Keratinocyte (primary cell): Measurements from ENCODE around the gene USP30. TPM values are rescaled to one million over a fixed set of nuclear protein-coding genes. Genes with fewer than 3 reads are reported as not detected.

Experiments
- DNase-seq: peaks from one replicate; pipeline ENCODE4 v3.0.0-alpha.2; 2011; ENCODE audit warnings: low read depth, missing footprints, low spot score
- FAIRE-seq: peaks from 2 replicates; lab custom pipeline; 2011; peaks lifted over from hg19 to GRCh38; lab: Jason Lieb, UNC
- H2AFZ ChIP-seq: 2 replicates; pipeline ENCODE4 v1.6.0; 2012; ENCODE audit warnings: low read length, control low read depth, inconsistent platforms; ENCODE audit not compliant: control insufficient read depth
- H3K27ac ChIP-seq: 2 replicates; pipeline ENCODE4 v1.5.1; 2011; ENCODE audit warnings: low read length; ENCODE audit not compliant: control insufficient read depth, insufficient read depth
- H3K27me3 ChIP-seq: 3 replicates; pipeline ENCODE4 v1.6.0; 2011; ENCODE audit warnings: low read length; ENCODE audit not compliant: control insufficient read depth, insufficient read depth; ENCODE audit errors: extremely low read depth
- H3K36me3 ChIP-seq, 2 experiments: 2 replicates in 1 of 2; 3 replicates in 1 of 2; pipeline ENCODE4 v1.5.1; 2011; ENCODE audit warnings: low read length in 2 of 2, mild to moderate bottlenecking in 1 of 2; ENCODE audit not compliant: control insufficient read depth in 2 of 2, insufficient read depth in 2 of 2; ENCODE audit errors: extremely low read depth in 1 of 2
- H3K4me1 ChIP-seq: 3 replicates; pipeline ENCODE4 v1.5.1; 2011; ENCODE audit warnings: low read length; ENCODE audit not compliant: control insufficient read depth, insufficient read depth; ENCODE audit errors: extremely low read depth
- H3K4me2 ChIP-seq: 3 replicates; pipeline ENCODE4 v1.6.0; 2011; ENCODE audit warnings: low read depth, low read length; ENCODE audit not compliant: control insufficient read depth, insufficient read depth; ENCODE audit errors: extremely low read depth
- H3K4me3 ChIP-seq, 3 experiments: fragments of 200-600 bp in 1 of 3; sonication (generic) in 1 of 3; 2 replicates in 2 of 3; 3 replicates in 1 of 3; pipeline ENCODE4 v1.5.1; 2011 to 2016; ENCODE audit warnings: low read length in 3 of 3, mild to moderate bottlenecking in 3 of 3, control low read depth in 2 of 3, inconsistent platforms in 1 of 3, low read depth in 1 of 3, mixed read lengths in 1 of 3, mixed run types in 1 of 3, moderate library complexity in 1 of 3; ENCODE audit not compliant: control insufficient read depth in 2 of 3, insufficient read depth in 2 of 3; ENCODE audit errors: extremely low read depth in 1 of 3
- H3K79me2 ChIP-seq: 2 replicates; pipeline ENCODE4 v1.6.0; 2012; ENCODE audit warnings: low read length; ENCODE audit not compliant: control insufficient read depth, insufficient read depth
- H3K9ac ChIP-seq: 3 replicates; pipeline ENCODE4 v1.6.0; 2011; ENCODE audit warnings: low read length; ENCODE audit not compliant: control insufficient read depth, insufficient read depth; ENCODE audit errors: extremely low read depth
- H3K9me1 ChIP-seq: 3 replicates; pipeline ENCODE4 v1.6.0; 2011; ENCODE audit warnings: low read length; ENCODE audit not compliant: control insufficient read depth, insufficient read depth; ENCODE audit errors: extremely low read depth
- H3K9me3 ChIP-seq: 2 replicates; pipeline ENCODE4 v1.5.1; 2012; ENCODE audit warnings: low read depth, low read length; ENCODE audit not compliant: control insufficient read depth
- H4K20me1 ChIP-seq: 3 replicates; pipeline ENCODE4 v1.6.0; 2011; ENCODE audit warnings: low read length; ENCODE audit not compliant: control insufficient read depth, insufficient read depth; ENCODE audit errors: extremely low read depth
- EZH2 ChIP-seq: IDR thresholded peaks from one replicate; pipeline ENCODE4 v1.6.1; 2012; ENCODE audit warnings: inconsistent platforms, mild to moderate bottlenecking, low read length, moderate library complexity
- dilution Hi-C: fragments of 300-500 bp; cut with MboI; formaldehyde crosslinking; loops from one replicate; pipeline ENCODE4 v1.7.0; 2020; ENCODE audit warnings: low sequenced_read_pairs; ENCODE audit not compliant: extremely low pct_ligation_motif_present
- polyA plus RNA-seq, 5 experiments: library from polyadenylated mRNA; depleted of rRNA in 3 of 5; stranded (reverse) in 3 of 5; stranded (forward) in 1 of 5; unstranded in 1 of 5; fragments of >200 nt; gene quantifications; 1 replicate in 1 of 5; 2 replicates in 3 of 5; 3 replicates in 1 of 5; pipeline versions ENCODE4 v1.2.1 to v1.2.3, GENCODE V29; 2011 to 2012; ENCODE audit warnings: missing spikeins in 2 of 5, low read depth in 1 of 5, low replicate concordance in 1 of 5
- TF ChIP-seq, protein P1 (sequence below), 3 experiments: IDR thresholded peaks in 1 of 3; conservative IDR thresholded peaks in 1 of 3; optimal IDR thresholded peaks in 1 of 3; 2 replicates in 2 of 3; 3 replicates in 1 of 3; pipeline versions ENCODE3 to v1.5.1; 2011; ENCODE audit warnings: low read length in 3 of 3, mild to moderate bottlenecking in 3 of 3, moderate library complexity in 2 of 3, control low read depth in 1 of 3, inconsistent platforms in 1 of 3; ENCODE audit not compliant: insufficient read depth in 2 of 3; ENCODE audit errors: extremely low read depth in 1 of 3

Gene USP30
- polyA plus RNA-seq, 1 donor (not counting 4 experiments of a cell fraction or from before 2014, with no cell fraction given), result 10.0 TPM

DNA sequence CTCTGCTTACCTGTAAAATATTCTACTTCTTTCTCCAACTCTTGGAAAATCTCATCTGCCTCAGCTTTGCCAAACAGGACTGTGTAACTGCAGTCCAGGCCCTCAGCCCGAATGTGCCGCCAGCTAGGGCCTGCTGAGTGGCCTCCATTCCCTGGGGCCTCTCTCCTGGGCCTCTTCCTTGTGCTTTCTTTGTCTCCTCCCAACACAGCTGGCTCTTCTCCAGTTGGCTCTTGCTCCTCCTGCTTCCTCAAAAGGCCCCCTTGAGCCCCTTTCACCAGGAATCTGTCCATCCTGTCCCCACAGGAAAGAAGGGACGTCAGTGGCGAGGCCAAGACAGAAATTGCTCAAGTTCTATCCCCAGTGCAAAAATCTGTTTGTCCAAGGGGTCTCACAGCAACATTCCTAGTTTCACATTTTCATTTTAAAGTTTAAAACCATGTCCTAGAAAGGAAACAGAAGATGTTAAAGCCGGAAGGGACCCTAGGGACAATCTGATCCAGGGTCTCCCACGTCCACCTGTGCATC is 40.2 kb downstream of the USP30 start:
- Histone ChIP-seq H3K36me3 (peaks cover 4 to 5% of the 10 kb centered on the region in 2 experiments), H3K27me3 (no peaks in the 10 kb centered on the region), H3K79me2 (peaks cover 16% of the 10 kb centered on the region), H3K9ac (peak overlapping the region; percentile 82), H3K9me3 (no peaks in the 10 kb centered on the region), H2AFZ (peak overlapping the region; percentile 91), H3K4me3 (peak overlapping the region; percentile 50 to 91 (median 87)), H4K20me1 (no peaks in the 10 kb centered on the region), H3K4me2 (peak overlapping the region; percentile 95), H3K4me1 (peaks cover 12% of the 10 kb centered on the region), H3K9me1 (no peaks in the 10 kb centered on the region), H3K27ac (peak overlapping the region; percentile 82)
- FAIRE-seq (no peak), DNase-seq (no peak)
- TF ChIP-seq, protein P1, sequence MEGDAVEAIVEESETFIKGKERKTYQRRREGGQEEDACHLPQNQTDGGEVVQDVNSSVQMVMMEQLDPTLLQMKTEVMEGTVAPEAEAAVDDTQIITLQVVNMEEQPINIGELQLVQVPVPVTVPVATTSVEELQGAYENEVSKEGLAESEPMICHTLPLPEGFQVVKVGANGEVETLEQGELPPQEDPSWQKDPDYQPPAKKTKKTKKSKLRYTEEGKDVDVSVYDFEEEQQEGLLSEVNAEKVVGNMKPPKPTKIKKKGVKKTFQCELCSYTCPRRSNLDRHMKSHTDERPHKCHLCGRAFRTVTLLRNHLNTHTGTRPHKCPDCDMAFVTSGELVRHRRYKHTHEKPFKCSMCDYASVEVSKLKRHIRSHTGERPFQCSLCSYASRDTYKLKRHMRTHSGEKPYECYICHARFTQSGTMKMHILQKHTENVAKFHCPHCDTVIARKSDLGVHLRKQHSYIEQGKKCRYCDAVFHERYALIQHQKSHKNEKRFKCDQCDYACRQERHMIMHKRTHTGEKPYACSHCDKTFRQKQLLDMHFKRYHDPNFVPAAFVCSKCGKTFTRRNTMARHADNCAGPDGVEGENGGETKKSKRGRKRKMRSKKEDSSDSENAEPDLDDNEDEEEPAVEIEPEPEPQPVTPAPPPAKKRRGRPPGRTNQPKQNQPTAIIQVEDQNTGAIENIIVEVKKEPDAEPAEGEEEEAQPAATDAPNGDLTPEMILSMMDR (optimal IDR thresholded peaks at IDR 0.05 in 1 of 3, IDR thresholded peaks at IDR 0.05 in 1 of 3, conservative IDR thresholded peaks at IDR 0.05 in 1 of 3; ENCODE audit: extremely low read depth in 1 of 3, insufficient read depth in 2 of 3, low read length in 3 of 3), result no peak
- TF ChIP-seq EZH2, result no peak
- dilution Hi-C loops, result no loop called here

DNA sequence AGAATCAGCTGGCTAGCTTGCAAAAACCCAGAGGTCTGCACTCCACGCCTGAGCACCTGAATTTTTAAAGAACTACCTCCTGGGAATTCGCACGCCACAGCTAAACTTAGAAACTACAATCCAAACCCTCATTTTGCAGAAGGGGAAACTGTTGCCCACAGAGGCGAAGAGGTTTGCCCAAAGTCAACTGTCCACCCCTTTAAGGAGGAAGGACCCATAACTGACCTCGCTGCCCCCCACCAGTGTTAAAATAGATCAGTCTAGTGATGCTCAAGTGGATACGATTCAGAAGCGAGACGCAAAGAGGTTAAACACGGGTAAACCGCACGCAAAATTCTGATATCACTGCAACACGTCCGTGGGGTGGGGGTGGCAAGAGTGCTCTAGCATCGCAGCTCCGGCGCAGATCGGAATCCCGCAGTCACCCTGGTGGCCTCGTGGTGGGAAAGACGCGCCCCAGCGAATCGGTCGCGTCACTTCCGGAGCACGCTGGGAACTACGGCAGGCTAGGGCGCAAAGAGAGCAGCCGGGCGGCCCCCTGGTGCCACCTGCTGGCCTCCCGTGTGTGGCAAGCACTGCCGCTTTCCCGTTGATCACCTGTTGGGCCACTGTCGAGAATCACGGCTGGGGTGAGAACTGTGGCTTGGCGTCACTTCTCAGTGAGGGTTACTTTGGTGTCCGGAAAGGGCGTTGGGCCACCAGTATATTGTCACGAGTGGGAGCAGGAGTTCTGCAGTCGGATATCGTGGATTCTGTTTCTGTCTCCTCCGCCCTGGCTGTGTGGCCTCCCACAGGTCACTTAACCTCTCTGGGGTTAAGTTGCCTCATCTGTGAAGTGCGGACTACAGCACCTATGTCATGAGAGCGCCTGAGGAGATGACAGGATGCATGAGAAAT is 40.9 kb downstream of the USP30 start, which contains the start of gene ALKBH2:
Gene ALKBH2, minus strand, starts transcription at position 451 of the 897 bp plus-strand sequence. CDS start 686 bp downstream, outside the sequence.
- Histone ChIP-seq H3K27me3 (no peaks in the 10 kb centered on the region), H3K9me1 (no peaks in the 10 kb centered on the region), H2AFZ (peak within 1 kb of the TSS; percentile 91), H3K4me3 (peak within 1 kb of the TSS; percentile 50 to 91 (median 87)), H3K79me2 (peaks cover 16% of the 10 kb centered on the region), H3K4me1 (peaks cover 12% of the 10 kb centered on the region), H3K4me2 (peak within 1 kb of the TSS; percentile 95), H3K9ac (peak within 1 kb of the TSS; percentile 82), H3K27ac (peak within 1 kb of the TSS; percentile 82), H3K9me3 (no peaks in the 10 kb centered on the region), H4K20me1 (no peaks in the 10 kb centered on the region), H3K36me3 (peaks cover 4 to 5% of the 10 kb centered on the region in 2 experiments)
- TF ChIP-seq EZH2, result no peak
- TF ChIP-seq, protein P1 (optimal IDR thresholded peaks at IDR 0.05 in 1 of 3, IDR thresholded peaks at IDR 0.05 in 1 of 3, conservative IDR thresholded peaks at IDR 0.05 in 1 of 3; ENCODE audit: extremely low read depth in 1 of 3, insufficient read depth in 2 of 3, low read length in 3 of 3), result peak; percentile 95 to 100 (median 100)
- dilution Hi-C loops, result no loop called here
- FAIRE-seq, result peak; percentile 87
- peak; percentile 64 for DNase-seq
